Cardiac fibroblast (primary cell): ENCODE data around the gene RIOX2.

Experiments used
- DNase-seq, 2 donors: peaks; one replicate each; pipeline versions ENCODE4 v3.0.0 to v3.0.0-alpha.2; 2010; ENCODE audit warnings: low read depth in 2 of 2
- H3K4me3 ChIP-seq, 2 donors: replicated peaks in 1 of 2; 1 replicate in 1 of 2; 2 replicates in 1 of 2; pipeline ENCODE4 v1.5.1; 2011; ENCODE audit warnings: low read depth in 2 of 2, low read length in 2 of 2, mild to moderate bottlenecking in 2 of 2, moderate library complexity in 1 of 2
- CTCF ChIP-seq: IDR thresholded peaks from one replicate; pipeline ENCODE4 v1.5.1; 2011; ENCODE audit warnings: low read depth, mild to moderate bottlenecking, low read length, inconsistent platforms

RIOX2 gene

GRCh38 chr3:97990624-97991292 lies 18.5 kb upstream of the RIOX2 start:
- no peak for DNase-seq

GRCh38 chr3:97988784-97989568 lies 16.7 kb upstream of the RIOX2 start:
- no peak for DNase-seq
- no peak for TF ChIP-seq CTCF
- H3K4me3 ChIP-seq = no peak overlapping the region

More at GRCh38 chr3:97990624-97991292, 18.5 kb upstream of the RIOX2 start:
- TF ChIP-seq CTCF = no peak
- H3K4me3 ChIP-seq = no peak overlapping the region

GRCh38 chr3:97987306-97987705 lies 15.1 kb upstream of the RIOX2 start:
- no peak for TF ChIP-seq CTCF

GRCh38 chr3:97983933-97984491 lies 11.8 kb upstream of the RIOX2 start:
- no peak for TF ChIP-seq CTCF
- DNase-seq = no peak
- no peak overlapping the region for H3K4me3 ChIP-seq

More at GRCh38 chr3:97987306-97987705, 15.1 kb upstream of the RIOX2 start:
- H3K4me3 ChIP-seq = no peak overlapping the region
- no peak for DNase-seq

- no peak for TF ChIP-seq CTCF
- no peak overlapping the region for H3K4me3 ChIP-seq
- DNase-seq = peak in 1 of 2 donors; percentile 76
Observed at GRCh38 chr3:97981886-97982285, 9.7 kb upstream of the RIOX2 start.

- no peak overlapping the region for H3K4me3 ChIP-seq
- DNase-seq = no peak
- no peak for TF ChIP-seq CTCF
Observed at GRCh38 chr3:97979610-97980009, 7.4 kb upstream of the RIOX2 start.
